NCI-H1930 (cell line): Measurements from ENCODE around the gene PLXNA3.

Source experiments
- DNase-seq, 2 experiments: peaks; one replicate each; lab custom pipeline; 2025; lab: John Stamatoyannopoulos, UW

The PLXNA3 gene

DNA sequence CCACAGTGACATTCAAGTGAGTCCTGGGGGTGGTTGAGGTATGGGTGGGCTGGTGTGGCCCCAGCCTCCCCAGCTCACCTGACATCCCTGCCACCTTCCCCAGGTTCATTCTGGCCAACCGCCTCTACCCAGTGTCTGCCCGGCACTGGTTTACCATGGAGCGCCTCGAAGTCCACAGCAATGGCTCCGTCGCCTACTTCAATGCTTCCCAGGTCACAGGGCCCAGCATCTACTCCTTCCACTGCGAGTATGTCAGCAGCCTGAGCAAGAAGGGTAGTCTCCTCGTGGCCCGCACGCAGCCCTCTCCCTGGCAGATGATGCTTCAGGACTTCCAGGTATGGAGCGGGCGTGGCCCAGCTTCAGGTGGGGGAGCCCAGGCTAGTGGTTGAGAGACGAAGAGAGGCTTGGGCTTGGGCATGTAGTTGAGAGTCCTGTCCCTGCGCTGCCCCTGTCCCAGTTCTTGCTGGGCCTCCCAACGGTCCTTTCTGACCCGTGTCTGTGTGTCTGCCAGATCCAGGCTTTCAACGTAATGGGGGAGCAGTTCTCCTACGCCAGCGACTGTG lies 22.8 kb upstream of the PLXNA3 start:
- no peak for DNase-seq

DNA sequence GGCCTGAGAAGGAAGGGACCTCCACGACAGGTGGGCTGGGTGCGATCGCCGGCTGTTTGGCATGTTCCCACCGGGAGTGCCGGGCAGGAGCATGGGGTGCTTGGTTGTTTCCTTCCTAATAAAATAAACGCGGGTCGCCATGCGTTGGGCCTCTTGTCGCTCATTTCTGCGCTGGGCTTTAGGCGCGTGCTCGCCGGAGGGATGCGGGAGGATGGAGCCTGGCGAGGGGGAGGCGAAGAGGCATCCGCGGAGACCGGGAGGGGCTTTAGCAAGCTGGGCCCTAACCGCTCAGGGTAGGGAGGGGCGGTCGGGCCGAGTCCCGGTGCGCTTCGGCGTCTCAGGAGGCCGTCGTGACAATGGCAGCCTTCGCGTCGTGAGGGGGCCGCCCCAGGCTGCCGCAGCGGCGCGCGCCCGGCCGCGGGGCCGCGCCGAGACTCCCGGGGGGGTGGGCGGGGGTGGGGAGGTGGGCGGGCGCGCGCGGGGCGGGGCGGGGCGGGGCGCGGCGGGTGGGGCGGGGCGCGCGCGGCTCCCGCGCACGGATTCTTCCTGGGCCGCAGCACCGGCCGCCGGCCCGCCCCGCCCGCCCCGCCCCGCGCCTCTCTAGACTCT lies 21.6 kb upstream of the PLXNA3 start:
- peak; percentile 21 to 57 for DNase-seq

DNA sequence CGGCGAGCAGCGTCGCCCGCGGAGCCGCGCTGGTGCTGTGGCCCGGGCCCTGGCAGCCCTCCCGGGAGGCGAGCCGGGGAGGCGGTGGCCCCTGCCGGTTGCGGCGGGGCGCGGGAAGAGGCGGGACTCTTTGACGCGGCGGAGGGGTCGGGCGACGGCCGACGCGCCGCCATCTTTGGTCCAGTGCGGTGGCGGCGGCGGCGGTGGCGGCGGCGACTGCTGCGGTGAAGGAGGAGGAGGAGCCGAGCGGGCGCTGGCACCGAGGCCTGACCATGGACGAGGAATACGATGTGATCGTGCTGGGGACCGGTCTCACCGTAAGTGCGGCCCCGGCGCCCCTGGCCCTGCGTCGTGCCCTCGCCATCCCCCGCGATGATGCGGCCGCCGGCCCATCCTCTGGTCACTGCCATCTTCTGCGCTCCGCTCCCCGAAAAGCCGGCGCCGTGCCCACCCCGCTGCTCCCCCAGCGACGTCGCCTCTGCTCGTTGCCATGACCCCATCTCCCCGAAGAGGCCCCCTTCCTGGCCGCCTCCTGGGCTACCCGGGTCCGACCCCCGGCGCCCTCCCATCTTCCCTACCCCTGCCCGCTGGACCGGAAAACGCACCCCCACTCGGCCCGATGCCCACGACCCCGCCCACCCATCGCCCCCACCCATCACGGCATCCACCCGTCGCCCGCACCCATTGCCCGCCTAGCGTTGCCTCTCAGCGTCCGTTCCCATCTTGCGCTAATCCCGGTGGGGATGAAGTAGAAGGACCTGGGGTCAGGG lies 20.9 kb upstream of the PLXNA3 start, which contains the start of gene GDI1:
TSS of gene GDI1 (plus strand) at position 172 of the 770 bp plus-strand sequence. CDS start at position 273, 101 bp downstream.
- peak; percentile 11 to 57 for DNase-seq

DNA sequence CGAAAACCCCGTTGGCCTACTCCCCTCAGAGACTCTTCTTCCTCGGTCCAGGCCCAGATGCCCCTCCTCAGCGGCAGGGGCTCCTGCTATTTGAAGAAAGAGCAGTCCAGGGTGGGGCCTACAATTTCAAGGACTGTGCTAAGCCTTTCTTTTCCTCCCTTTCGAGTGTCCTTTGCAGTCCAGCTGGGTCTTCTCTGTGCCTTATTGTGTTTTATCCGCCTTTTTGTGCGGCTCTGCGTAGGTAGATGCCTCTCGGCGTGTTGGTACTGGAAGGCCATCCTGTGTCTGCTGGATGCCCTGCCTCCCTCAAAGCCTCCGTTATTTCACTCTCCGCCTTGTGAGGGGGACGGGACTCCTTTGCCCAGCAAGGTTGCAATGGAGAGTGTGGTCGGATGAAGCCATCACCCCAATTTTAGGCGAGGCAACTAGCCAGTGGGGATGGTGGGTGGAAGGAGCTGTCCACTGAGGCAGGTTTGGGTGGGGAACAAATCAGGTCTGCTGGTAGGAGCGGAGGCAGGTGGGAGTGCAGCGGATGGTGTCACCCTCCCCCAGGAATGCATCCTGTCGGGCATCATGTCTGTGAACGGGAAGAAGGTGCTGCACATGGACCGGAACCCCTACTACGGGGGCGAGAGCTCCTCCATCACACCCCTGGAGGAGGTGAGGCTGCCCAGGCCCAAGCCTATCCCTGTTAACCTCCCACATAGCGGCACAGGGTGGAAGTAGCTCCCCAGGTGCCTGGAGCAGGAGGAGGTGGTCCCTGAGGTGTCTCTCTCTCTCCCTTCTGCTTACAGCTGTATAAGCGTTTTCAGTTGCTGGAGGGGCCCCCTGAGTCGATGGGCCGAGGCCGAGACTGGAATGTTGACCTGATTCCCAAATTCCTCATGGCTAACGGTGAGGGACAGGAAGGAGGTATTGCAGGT lies 19.8 kb upstream of the PLXNA3 start:
- no peak for DNase-seq

DNA sequence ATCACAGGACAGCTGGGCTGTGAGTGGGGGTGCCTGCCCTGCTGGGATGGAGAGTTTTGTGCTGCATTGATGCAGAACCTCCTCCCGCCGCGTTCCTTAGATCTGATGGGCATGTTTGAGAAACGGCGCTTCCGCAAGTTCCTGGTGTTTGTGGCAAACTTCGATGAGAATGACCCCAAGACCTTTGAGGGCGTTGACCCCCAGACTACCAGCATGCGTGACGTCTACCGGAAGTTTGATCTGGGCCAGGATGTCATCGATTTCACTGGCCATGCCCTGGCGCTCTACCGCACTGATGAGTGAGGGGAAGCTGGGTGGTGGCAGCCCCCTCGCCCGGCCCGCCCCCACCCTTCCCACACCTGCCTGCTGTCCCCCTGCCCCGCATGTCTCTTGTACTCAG lies 18.2 kb upstream of the PLXNA3 start:
- DNase-seq: no peak

DNA sequence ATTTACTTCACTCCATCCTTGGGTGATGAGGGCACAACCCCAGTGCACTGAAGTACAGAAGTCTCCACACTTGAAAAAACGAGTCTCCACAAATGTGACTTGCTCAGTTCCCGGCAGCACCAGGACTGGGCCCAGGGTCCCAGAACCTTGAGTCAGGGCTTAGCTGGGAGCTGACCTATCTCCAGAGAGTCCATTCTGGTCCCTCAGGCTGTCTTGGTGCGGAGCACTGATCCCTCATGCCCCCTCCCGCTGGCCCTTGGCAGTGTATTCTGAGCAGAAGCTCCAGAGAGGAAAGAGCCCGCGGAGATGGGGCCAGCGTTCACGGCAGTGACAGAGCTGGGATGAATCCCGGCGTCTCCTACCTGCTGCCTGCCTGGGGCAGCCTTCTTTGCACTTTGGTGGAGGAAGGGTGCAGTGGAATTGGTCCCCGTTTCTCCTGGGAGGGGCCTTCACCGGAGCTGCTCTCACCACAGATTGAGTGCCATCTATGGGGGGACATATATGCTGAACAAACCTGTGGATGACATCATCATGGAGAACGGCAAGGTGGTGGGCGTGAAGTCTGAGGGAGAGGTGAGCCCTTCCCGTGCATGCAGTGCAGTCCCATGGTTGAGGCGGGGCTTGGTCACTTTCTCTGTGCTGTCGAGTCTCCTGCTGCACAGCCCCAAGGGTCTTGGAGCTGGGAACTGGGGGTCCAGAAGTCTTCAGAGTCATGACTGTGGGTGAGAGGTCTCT lies 17.3 kb upstream of the PLXNA3 start:
- no peak for DNase-seq

DNA sequence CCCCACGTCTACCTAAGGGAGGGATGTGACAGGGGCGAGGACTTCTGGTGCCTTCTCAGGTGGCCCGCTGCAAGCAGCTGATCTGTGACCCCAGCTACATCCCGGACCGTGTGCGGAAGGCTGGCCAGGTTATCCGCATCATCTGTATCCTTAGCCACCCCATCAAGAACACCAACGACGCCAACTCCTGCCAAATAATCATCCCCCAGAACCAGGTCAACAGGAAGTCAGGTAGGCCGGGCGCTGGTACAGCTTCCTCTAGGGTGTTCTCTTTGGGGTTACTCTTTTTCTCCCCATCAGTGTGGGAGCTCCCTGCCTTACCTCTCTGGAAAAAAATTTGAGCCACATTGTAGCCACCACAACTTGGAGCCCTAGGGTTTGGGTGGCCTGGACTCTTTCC lies 16.5 kb upstream of the PLXNA3 start:
- no peak for DNase-seq

DNA sequence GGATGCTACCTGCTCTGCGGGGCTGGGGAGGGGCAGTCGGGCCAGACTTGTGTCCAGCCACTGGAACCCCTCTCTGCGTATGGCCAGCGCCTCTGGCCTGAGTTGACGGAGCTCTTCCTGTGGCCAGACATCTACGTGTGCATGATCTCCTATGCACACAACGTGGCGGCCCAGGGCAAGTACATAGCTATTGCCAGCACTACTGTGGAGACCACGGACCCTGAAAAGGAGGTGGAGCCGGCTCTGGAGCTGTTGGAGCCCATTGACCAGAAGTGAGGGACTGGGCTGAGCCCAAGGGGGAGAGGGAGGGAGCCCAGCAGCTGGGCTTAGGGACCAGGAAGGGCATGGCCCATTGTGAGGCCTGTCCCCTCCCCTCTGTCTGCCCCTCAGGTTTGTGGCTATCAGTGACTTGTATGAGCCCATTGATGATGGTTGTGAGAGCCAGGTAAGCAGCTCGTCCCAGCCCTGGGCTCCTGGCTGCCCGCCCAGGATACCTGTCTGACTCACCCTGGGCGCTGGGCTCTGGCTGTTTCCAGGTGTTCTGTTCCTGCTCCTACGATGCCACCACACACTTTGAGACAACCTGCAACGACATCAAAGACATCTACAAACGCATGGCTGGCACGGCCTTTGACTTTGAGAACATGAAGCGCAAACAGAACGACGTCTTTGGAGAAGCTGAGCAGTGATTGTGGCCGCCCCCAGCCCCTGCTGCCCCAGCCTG lies 15.9 kb upstream of the PLXNA3 start:
- DNase-seq: no peak

DNA sequence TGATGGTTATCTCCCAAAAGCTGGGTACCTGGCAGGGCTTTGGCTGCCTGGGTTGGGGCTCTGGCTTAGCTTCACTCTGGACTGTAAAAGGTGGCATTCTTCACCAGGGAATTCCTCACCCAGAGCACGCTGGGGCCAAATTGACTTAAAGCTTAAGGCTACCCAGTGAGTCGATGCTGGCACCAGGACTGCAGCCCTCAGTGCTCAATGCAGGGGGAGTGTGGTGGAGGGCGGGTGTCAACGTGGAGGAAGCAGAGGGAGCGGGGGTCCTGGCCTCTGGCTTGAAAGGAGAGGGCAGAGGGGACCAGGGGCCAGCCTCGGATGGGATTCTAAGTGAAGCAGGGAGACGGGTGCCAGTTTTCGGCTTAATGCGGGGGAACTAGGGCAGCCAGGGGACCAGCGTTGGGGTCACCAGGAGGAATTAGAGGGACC lies 14.6 kb upstream of the PLXNA3 start:
- no peak for DNase-seq

DNA sequence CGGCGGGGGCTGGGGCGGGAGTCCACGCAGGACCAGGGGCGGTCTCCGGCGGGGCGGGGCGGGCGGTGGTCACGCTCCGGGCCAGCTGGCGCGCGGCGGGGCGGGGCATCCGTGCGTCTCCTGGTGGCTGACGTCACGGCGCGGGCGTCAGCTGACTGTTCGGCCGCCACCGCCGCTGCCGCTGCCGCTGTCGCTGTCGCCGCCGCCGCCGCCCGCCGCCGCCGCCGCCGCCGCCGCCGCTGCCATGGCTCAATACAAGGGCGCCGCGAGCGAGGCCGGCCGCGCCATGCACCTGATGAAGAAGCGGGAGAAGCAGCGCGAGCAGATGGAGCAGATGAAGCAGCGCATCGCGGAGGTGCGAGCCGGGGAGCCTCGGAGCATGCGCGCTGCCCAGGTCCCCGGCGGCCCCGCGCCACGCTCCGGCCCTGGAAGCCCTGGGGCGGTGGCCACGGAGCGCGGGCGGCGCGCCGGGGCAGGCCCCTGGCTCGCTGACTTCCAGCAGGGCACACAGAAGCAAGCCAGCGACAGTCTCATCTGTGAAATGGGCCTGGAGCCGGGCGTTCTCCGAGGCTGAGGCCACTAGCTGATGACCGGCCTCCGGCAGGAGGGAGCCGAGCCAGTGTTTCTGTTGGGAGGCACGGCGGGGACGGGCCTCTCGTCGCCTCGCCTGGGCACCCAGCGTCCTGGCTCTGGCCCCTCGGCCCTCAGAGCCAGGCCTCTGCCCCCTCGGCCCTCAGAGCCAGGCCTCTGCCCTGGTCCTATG lies 13.9 kb upstream of the PLXNA3 start, which contains the start of gene FAM50A:
TSS of gene FAM50A (plus strand) at position 150 of the 763 bp plus-strand sequence. CDS start at position 245, 95 bp downstream.
- DNase-seq: peak; percentile 48 to 68

DNA sequence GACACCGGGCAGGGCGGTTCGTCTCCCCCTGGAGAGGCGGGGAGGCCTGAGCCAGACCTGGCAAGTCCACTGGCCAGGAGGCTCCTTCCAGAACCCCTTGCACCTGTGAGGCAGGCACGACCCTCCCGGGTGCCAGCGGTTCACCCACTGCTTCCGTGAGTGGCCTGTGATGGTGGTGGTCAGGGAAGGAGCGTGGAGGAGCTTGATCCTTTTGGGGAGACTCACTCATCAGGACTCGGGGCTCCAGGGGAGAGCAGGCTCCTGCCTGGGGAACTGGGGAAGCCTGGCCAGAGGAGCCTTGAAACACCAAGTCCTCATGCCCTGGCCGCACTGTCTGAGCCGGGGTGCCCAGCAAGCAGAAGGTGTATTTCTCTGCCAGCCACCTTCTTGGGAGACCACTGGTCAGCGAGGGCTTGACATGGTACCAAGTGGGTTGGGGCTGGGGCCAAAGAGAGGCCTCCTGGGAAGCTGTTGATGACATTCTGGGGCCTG lies 13.3 kb upstream of the PLXNA3 start:
- no peak for DNase-seq

DNA sequence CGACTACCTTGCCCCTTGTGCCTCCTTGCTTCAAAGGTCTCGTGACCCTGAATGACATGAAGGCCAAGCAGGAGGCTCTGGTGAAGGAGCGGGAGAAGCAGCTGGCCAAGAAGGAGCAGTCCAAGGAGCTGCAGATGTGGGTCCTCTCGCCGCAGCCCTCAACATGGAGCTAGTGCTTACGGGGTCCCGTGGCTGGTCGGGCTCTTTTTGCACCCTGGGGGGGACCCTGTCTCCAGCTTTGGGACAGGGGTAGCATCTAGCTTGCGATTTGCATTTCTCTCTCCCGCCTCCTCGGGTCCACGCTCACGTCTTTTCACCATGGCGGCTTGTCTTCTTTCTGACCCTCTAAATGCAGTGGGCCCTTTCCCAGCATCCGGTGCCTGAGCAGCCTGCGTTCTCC lies 12.3 kb upstream of the PLXNA3 start:
- DNase-seq: no peak

DNA sequence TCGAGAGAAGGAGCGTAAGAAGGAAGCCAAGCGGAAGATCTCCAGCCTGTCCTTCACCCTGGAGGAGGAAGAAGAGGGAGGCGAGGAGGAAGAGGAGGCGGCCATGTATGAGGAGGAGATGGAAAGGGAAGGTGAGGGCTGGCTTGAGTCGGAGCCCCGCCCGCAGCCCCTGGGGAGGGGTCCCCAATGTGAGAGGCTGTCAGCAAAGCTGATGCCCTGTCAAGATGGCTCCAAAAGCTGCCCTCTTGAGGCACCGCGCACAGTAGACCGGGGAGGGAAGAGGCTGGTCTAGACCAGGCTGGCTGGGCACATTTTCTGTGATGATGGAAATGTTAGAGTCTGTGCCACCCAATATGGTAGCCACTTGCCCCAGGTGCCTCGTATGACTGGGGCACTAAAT lies 11.7 kb upstream of the PLXNA3 start:
- DNase-seq: no peak

DNA sequence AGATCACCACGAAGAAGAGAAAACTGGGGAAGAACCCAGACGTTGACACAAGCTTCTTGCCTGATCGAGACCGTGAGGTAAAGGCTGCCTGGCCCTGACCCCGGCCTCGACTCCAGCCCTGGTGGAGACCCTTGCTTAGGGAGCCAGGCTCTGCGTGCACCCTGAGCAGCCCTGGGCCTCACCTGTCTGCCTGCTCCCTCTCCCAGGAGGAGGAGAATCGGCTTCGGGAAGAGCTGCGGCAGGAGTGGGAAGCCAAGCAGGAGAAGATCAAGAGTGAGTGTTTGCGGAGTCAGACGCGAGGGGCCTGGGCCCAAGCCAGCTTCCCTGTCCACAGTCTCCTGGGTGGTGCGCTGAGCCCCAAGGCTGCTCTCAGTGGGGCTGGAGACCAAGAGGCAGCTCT lies 9.6 kb upstream of the PLXNA3 start:
- no peak for DNase-seq

DNA sequence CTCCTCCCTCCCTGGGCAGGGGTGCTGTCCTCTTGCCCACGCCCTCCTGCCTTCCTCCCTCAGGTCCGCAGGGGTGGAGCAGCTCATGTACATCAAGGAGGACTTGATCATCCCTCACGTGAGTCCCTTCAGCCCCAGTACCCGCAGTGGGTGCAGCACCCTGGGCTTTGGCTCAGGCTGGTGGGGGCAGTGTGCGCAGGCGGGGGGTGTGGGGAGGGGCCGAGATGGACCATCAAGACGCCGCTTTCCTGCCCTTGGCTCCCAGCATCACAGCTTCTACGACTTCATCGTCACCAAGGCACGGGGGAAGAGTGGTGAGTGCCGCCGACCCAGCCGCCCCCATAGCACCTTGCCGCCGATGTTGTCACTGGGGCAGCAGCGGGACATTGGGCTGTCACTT lies 8.5 kb upstream of the PLXNA3 start:
- DNase-seq: no peak

DNA sequence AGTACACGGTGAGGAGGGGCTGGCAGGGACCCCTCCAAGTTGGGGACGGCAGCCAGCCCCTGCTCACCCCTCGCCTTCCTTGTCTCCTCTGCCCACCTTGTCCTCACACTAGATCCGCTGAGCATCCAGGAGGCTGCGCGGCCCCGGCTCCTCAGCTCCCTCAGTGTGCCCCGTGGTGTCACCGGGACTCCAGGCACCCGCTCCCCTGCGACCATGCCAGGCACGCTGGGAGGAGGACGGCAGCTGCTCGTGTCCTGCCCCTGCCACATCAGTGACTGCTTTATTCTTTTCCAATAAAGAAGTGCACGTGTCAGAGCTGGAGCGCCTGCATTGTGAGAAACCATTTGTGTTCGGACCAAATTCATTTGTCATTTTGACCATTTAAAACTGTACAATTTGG lies 7.8 kb upstream of the PLXNA3 start:
- DNase-seq: no peak

DNA sequence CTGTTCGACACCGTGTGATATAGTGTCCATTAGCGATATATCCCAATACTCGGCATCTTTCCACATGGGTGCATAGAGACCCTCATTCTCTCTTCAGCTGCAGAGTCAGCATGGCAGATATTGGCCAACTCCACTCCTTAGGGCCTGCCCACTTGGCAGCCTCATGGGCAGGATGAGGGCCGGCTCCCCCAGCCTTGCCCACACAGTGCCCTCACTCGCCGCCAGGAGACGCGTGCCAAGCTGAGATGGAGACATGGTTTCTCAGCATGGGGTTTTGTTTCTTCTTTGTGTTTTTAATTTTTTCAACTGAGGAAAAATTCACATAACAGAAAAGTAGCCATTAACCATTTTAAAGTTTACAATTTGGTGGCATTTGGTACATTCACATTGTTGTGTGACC lies 5.3 kb upstream of the PLXNA3 start:
- DNase-seq: no peak

DNA sequence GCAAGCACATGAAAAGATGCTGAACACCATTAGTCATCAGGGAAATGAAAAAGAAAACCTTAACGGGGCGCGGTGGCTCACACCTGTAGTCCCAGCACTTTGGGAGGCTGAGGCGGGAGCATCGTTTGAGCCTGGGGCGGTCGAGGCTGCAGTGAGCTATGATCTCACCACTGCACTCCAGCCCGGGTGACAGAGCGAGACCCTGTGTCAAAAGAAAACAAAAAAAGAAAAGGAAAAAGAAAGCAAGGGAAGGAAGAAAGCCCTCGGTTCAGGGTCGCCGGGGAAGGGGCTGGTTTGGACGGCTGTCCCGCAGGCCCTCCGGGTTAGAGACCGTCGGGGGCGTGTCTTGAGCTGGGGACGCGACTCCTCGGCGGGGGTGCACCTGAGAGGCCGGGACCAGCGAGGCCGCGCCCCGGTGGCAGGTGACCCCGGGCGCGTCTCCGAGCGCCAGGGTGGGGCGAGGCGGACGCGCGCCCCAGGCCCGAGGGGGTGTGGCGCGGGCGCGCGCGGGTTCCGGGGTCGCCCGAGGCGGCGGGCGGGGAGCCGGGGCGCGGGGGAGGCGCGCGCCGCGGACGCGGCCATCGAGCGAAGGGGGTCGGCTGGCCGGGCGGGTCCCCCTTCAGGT lies 478 bp upstream of the PLXNA3 start:
- DNase-seq: peak; percentile 32 to 65
